ENCODE measurements around the gene KIAA0513.

- no peak for TF ChIP-seq POLR2AphosphoS5 (IDR thresholded peaks at IDR 0.05; ENCODE audit: low read depth, low read length)
- no peak for TF ChIP-seq CTCF (IDR thresholded peaks at IDR 0.05)
- TF ChIP-seq SIN3A (IDR thresholded peaks at IDR 0.05; ENCODE audit: borderline replicate concordance, insufficient read depth, low read depth, low read length): no peak
Measured at GRCh38 chr16:85006639-85007038, 21.0 kb upstream of the KIAA0513 start.
